ENCODE results near the gene OR8B8.

GRCh38 chr11:124441519-124441918 is 4.0 kb downstream of the OR8B8 start:
- TF ChIP-seq CTCF (IDR thresholded peaks at IDR 0.05) (no peak), POLR2A (IDR thresholded peaks at IDR 0.05) (no peak)

Measured in testis (tissue), 2 donors.